OCI-M2 (cell line): ENCODE measurements around the gene PSG1.
"Not testable (repeated sequence)": the region's sequence is repeated elsewhere in the genome, so short reads cannot be mapped to it uniquely, and the experiment has no call there.

Experiments
- DNase-seq: peaks from one replicate; lab custom pipeline; 2025; ENCODE audit not compliant: unreplicated experiment; lab: John Stamatoyannopoulos, UW

PSG1 gene

GRCh38 chr19:42882010-42882409 lies 2.5 kb upstream of the PSG1 start:
- not testable (repeated sequence) for DNase-seq

GRCh38 chr19:42881279-42881678 lies 1.8 kb upstream of the PSG1 start:
- DNase-seq: not testable (repeated sequence)

GRCh38 chr19:42880621-42881020 lies 1.1 kb upstream of the PSG1 start:
- DNase-seq: not testable (repeated sequence)

DNA sequence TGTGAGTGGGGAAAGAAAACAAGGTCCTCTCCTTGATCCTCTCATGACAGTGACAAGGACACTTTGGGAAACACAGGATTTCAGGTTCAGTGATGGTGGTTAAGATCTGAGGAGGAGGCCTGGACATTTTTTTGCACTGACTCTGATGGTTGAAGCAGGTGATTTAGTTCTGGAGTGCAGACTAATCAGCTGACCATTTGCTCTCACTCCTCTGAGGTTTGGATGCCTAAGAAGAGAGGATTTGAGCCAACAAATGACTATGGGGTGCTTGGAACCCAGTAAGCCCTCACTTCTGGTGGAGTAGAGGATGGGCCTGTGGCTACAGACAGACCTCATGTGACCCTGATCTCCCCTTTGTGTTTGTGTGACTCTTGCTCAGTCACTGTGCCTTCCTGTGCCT lies 2.9 kb downstream of the PSG1 start:
- not testable (repeated sequence) for DNase-seq

DNA sequence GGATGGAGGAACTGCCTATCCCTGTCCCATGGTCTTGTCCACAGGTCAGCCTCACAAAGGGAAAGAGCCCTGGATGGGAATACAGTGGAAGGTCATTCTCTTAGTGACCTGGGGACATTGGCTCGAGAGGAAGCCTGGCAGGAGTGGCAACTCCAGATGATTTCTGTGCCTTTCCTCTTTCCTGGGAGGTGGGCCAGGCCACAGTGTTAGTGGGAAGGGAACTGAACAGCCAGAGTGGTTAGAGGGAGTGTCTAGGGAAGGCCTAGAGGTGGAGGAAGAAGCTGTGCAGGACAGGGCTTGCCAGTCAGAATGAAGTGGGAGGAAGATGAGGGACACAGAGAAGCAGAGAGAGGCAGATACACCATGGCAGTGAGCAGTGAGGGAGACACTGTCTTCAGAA lies 3.6 kb downstream of the PSG1 start:
- DNase-seq: not testable (repeated sequence)

GRCh38 chr19:42874901-42875813 lies 4.4 kb downstream of the PSG1 start:
- DNase-seq: not testable (repeated sequence)

- not testable (repeated sequence) for DNase-seq
Measured at GRCh38 chr19:42874136-42874535, 5.4 kb downstream of the PSG1 start.

DNA sequence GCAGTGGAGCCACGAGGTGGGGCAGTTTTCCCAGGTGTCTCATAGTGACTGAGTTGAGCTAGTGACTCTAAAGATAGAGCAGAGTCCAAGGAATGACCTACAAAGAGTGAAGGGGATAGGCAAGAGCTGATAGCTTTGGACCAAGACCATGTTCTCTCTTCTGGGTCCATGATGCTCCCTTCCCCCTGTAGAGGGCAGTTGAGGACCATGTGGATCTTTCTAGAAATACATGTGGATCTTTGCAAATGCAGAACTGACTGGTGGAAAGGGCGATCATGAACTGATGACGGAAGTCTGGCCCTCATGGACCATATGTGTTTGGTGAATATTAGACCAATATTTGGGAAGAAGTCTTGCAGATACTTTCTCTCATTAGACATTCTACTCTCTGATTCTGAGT lies 6.9 kb downstream of the PSG1 start:
- DNase-seq: no peak

- no peak for DNase-seq
Measured at GRCh38 chr19:42857544-42857867, 22.0 kb downstream of the PSG1 start.

- DNase-seq: not testable (repeated sequence)
Measured at GRCh38 chr19:42856866-42857543, 22.5 kb downstream of the PSG1 start.

GRCh38 chr19:42854745-42855144 lies 24.8 kb downstream of the PSG1 start:
- not testable (repeated sequence) for DNase-seq

DNA sequence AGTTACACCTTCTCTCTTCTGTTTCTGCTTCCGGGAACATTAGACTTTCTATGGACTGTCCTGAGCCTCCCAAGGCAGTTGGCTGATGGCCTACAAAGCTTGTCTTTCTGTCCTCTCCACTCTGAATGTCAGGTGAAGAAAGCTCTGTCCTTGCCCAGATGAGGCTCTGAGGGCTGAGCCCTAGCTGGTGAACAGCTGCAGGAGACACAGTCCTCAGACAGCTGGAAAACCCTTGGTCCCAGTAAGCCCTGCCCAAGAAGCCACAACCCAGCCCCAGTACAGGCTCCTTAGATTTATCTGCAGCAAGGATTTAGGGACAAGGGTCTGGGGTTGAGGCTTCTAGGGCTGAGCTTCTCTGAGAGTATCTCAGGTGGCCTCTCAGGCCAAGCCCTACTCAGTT lies 26.3 kb downstream of the PSG1 start:
- DNase-seq: not testable (repeated sequence)

GRCh38 chr19:42852821-42853220 lies 26.7 kb downstream of the PSG1 start:
- DNase-seq: not testable (repeated sequence)

GRCh38 chr19:42851718-42852280 lies 27.7 kb downstream of the PSG1 start:
- not testable (repeated sequence) for DNase-seq

DNA sequence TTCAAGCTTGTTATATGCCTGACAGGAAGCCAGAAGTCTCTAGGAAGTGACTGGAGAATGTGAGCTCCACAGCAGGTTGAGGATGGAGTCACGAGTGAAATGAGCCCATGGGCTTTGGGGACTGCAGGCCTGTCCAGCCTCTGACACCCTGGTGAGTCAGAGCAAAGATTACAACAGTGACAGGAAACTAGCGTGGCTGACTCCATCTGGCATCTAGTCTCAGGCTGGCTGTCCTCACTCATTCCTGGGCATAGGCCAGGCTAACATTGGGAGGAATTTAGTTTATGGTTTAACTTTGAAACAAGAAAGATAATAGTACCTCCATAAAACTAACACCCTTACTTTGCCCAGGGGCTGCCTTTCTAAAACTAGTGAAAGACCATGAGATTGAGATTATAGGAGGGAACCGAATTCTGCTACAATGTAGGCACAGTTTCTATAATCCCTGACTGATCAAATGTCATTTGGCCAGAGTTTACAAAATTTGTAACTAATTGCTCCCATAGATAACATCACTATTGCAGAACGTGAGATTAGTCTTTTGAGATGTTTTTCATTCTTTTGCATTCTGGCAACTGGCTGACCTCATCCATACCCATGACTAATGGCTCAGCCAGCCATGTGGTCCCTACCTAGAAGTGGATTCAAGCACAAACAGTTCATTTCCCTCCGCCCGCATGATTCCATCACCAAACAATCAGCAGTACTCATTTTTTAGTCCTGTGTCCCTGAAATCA lies 28.4 kb downstream of the PSG1 start:
- DNase-seq: no peak

GRCh38 chr19:42846597-42846996 lies 32.9 kb downstream of the PSG1 start:
- no peak for DNase-seq

- DNase-seq: not testable (repeated sequence)
Measured at GRCh38 chr19:42843631-42844030, 35.9 kb downstream of the PSG1 start.

DNA sequence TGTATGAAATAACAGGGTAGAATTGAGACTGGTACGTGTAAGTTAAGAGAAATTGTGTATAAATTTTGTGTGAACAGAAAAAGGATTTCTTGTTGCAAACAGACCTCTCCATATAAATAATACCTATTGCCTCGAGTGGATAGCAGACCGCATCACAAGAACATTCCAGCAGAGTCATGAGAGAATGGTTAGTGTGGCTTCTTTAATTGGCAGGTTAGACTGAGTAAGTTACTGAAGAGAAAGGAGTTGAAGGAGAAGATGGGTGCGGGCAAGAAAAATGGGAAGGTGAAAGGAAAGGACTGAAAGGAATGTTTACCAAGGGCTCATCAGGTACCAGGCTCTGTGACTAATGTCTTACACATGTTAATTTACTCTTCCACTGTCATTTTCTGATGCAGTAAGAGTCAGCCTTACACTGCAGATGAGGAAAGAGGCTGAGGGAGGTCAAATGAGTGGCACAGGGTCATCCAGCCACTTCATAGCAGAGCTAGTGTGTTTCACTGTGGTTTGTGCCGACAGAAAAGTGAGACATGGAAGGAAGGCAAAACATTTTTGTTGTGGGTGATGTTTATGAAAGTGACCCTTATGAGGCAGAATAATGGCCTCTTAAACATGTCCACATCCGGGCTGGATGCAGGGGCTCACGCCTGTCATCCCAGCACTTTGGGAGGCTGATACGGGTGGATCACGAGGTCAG lies 46.6 kb downstream of the PSG1 start:
- not testable (repeated sequence) for DNase-seq

DNA sequence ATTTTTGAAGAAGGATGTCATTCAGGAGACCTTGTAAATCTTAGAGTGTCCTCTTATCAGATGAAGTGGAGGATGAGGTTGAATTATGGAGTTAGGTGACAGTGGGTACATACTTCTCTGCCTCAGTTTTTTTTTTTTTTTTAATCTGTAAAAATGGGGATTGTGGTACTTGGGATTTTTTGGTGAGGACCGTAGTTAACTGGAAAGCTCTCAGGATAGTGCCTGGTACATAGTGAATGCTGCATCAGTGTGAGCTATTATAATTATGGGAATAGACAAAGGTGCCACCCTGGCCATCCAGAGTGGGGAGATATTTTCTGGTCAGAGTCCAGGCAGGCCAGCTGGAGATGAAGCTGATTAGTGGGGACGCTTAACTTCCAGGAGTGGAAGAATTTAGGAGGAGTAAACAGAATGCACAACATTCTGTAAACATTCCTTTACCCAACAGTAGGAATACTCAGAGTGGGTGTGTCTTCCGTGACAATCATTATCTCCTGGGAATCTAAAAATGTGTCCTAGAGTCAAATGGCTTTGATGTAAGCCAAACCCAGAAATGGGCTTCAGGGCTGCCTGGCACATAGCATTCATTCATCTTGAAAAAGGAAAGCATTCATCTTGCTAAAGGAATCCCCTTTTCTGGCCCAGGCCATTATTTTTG lies 47.4 kb downstream of the PSG1 start:
- DNase-seq: not testable (repeated sequence)
